H1 (cell line): ENCODE results near the gene GAS7.

Source experiments
- CEBPB ChIP-seq: IDR thresholded peaks from 2 replicates; pipeline ENCODE4 v1.6.1; 2012; ENCODE audit warnings: low read depth, low read length
- CHD2 ChIP-seq: IDR thresholded peaks from 2 replicates; pipeline ENCODE4 v1.6.1; 2012; ENCODE audit warnings: low read length, improper control_type of control experiment
- MAFK ChIP-seq: IDR thresholded peaks from 2 replicates; pipeline ENCODE4 v1.6.1; 2012; ENCODE audit warnings: low read depth, mild to moderate bottlenecking, improper control_type of control experiment, low read length
- PHF8 ChIP-seq: fragments of 200-600 bp; sonication (generic); conservative IDR thresholded peaks from 2 replicates; pipeline ENCODE4 v1.7.1; 2012; ENCODE audit warnings: low read depth, mild to moderate bottlenecking, inconsistent platforms, low read length, moderate library complexity
- RAD21 ChIP-seq, 2 experiments: IDR thresholded peaks in 1 of 2; conservative IDR thresholded peaks in 1 of 2; 2 replicates each; pipeline ENCODE4 v1.6.1; 2011; ENCODE audit warnings: low read depth in 2 of 2, low read length in 2 of 2, improper control_type of control experiment in 1 of 2, inconsistent platforms in 1 of 2, mild to moderate bottlenecking in 1 of 2, moderate library complexity in 1 of 2
- ZNF274 ChIP-seq: IDR thresholded peaks from 2 replicates; pipeline ENCODE4 v1.7.0; 2012; ENCODE audit warnings: low read length, borderline replicate concordance; ENCODE audit errors: extremely low read depth
- TF ChIP-seq, protein P1 (sequence below): IDR thresholded peaks from 2 replicates; pipeline ENCODE4 v1.6.1; 2011; ENCODE audit warnings: low read length, improper control_type of control experiment
- TF ChIP-seq, protein P2 (sequence below): IDR thresholded peaks from 2 replicates; pipeline ENCODE4 v1.6.1; 2012; ENCODE audit warnings: low read length, inconsistent platforms
- TF ChIP-seq, protein P3 (sequence below), 3 experiments: IDR thresholded peaks; 1 replicate in 2 of 3; 2 replicates in 1 of 3; pipeline versions ENCODE4 v1.5.1 to v1.6.1; 2011; ENCODE audit warnings: low read length in 3 of 3, mild to moderate bottlenecking in 3 of 3, inconsistent platforms in 2 of 3, low read depth in 1 of 3, moderate library complexity in 1 of 3; ENCODE audit not compliant: insufficient read depth in 1 of 3; ENCODE audit errors: control extremely low read depth in 1 of 3

DNA sequence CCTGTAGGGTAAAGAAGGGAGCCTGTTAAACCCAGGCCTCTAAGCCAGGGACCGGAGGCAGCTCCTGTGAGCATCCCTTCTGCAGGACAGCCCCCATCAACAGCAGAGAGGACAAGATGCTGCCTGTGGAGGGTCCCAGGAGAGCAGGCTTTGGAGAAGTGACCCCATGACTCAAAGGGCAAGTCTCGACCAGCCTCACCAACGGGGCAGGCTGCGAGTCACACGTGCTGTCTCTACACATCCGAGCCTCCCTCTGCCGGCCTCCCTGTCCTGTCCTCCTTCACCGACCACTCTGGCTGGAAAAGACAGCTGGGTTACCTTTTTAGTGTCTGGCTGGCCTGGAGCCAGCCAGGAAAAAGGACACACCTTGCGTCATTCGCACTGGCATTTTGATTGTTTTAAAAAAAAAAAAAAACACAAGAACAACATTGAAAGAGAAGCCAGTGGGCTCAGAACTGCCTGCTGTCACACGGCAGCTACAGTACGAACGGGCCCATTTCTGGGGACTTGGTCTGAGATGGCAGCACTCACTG is 218.9 kb downstream of the GAS7 start:
- TF ChIP-seq PHF8: no peak
- TF ChIP-seq, protein P1, sequence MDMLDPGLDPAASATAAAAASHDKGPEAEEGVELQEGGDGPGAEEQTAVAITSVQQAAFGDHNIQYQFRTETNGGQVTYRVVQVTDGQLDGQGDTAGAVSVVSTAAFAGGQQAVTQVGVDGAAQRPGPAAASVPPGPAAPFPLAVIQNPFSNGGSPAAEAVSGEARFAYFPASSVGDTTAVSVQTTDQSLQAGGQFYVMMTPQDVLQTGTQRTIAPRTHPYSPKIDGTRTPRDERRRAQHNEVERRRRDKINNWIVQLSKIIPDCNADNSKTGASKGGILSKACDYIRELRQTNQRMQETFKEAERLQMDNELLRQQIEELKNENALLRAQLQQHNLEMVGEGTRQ: no peak
- TF ChIP-seq, protein P2, sequence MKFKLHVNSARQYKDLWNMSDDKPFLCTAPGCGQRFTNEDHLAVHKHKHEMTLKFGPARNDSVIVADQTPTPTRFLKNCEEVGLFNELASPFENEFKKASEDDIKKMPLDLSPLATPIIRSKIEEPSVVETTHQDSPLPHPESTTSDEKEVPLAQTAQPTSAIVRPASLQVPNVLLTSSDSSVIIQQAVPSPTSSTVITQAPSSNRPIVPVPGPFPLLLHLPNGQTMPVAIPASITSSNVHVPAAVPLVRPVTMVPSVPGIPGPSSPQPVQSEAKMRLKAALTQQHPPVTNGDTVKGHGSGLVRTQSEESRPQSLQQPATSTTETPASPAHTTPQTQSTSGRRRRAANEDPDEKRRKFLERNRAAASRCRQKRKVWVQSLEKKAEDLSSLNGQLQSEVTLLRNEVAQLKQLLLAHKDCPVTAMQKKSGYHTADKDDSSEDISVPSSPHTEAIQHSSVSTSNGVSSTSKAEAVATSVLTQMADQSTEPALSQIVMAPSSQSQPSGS: no peak
- TF ChIP-seq, protein P3, sequence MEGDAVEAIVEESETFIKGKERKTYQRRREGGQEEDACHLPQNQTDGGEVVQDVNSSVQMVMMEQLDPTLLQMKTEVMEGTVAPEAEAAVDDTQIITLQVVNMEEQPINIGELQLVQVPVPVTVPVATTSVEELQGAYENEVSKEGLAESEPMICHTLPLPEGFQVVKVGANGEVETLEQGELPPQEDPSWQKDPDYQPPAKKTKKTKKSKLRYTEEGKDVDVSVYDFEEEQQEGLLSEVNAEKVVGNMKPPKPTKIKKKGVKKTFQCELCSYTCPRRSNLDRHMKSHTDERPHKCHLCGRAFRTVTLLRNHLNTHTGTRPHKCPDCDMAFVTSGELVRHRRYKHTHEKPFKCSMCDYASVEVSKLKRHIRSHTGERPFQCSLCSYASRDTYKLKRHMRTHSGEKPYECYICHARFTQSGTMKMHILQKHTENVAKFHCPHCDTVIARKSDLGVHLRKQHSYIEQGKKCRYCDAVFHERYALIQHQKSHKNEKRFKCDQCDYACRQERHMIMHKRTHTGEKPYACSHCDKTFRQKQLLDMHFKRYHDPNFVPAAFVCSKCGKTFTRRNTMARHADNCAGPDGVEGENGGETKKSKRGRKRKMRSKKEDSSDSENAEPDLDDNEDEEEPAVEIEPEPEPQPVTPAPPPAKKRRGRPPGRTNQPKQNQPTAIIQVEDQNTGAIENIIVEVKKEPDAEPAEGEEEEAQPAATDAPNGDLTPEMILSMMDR (IDR thresholded peaks at IDR 0.05; ENCODE audit: control extremely low read depth in 1 of 3, insufficient read depth in 1 of 3, low read depth in 1 of 3, low read length in 3 of 3): no peak
- no peak for TF ChIP-seq CEBPB
- TF ChIP-seq RAD21 (IDR thresholded peaks at IDR 0.05 in 1 of 2, conservative IDR thresholded peaks at IDR 0.05 in 1 of 2; ENCODE audit: low read depth in 2 of 2, low read length in 2 of 2): no peak
- TF ChIP-seq ZNF274: no peak
- TF ChIP-seq CHD2: no peak
- TF ChIP-seq MAFK: no peak
